Choroid plexus epithelial cell (primary cell): ENCODE data around the gene SKAP2.
A peak's percentile ranks its signal among the peaks of the same experiment; 100 is the strongest.

Source experiments
- DNase-seq: peaks from one replicate; pipeline ENCODE4 v3.0.0-alpha.2; 2010; ENCODE audit warnings: low read depth
- H3K4me3 ChIP-seq: 2 replicates; pipeline ENCODE4 v1.5.1; 2011; ENCODE audit warnings: low read depth, mild to moderate bottlenecking, control low read depth, low read length, moderate library complexity
- TF ChIP-seq, protein P1 (sequence below): conservative IDR thresholded peaks from 2 replicates; pipeline ENCODE4 v1.5.1; 2011; ENCODE audit warnings: low read depth, mild to moderate bottlenecking, control low read depth, inconsistent platforms, low read length, moderate library complexity

The SKAP2 gene

DNA sequence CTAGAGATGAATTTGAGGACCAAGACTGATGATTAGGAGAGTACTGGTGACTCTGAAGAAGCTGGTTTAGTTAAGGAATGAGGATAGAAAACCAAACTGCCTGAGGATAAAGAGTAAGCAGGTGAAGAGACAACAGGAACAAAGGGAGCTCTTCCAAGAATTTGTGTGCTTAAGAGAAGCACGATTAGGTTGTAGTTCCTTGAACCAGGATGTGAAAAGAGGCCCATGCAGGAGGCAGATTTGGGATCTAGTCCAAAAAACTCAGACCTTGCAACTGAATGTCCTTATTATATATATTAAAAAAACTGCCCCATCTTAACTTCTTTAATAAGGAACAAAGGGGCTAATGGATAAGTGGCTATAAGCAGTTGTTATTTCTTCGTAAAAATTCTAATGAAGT is 150.4 kb downstream of the SKAP2 start:
- no peak for DNase-seq
- TF ChIP-seq, protein P1, sequence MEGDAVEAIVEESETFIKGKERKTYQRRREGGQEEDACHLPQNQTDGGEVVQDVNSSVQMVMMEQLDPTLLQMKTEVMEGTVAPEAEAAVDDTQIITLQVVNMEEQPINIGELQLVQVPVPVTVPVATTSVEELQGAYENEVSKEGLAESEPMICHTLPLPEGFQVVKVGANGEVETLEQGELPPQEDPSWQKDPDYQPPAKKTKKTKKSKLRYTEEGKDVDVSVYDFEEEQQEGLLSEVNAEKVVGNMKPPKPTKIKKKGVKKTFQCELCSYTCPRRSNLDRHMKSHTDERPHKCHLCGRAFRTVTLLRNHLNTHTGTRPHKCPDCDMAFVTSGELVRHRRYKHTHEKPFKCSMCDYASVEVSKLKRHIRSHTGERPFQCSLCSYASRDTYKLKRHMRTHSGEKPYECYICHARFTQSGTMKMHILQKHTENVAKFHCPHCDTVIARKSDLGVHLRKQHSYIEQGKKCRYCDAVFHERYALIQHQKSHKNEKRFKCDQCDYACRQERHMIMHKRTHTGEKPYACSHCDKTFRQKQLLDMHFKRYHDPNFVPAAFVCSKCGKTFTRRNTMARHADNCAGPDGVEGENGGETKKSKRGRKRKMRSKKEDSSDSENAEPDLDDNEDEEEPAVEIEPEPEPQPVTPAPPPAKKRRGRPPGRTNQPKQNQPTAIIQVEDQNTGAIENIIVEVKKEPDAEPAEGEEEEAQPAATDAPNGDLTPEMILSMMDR, result no peak
- H3K4me3 ChIP-seq, result no peak overlapping the region

DNA sequence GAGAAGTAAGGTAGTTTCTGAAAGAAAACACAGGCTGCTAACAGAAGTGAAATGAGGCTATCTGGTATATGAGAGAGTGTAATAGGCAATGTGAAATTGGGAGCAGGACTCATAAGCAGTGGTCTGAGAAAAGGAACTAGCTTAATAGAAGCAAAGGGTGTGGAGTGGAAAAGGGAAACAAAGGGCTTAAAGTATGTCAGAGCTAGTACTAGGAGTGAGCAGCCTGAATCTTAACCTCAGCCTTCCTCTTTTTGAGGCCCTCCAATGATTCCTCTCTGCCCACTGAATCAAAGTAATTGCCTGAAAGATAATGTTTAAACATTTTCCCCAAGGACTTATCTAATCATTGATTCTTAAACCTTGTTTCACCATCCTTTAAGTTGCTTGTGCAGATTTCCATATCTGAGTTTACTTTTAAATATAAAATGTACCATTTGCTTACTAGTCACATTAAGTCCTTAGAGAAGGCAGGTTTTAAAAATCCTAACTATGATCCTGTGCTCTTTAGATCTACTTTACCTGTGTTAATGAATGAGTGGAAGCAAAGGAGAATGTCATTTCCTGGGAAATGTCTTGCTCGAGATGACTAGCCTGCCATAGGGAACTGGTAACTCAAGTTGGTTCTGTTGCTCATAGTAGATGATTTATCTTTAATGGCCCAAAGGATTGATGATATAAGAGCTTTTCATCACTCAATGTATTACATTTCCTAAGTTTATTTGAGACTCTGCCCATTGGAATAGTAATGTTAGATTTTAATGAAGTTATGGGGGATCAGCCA is 155.0 kb downstream of the SKAP2 start:
- no peak overlapping the region for H3K4me3 ChIP-seq
- DNase-seq, result no peak
- TF ChIP-seq, protein P1, result no peak

DNA sequence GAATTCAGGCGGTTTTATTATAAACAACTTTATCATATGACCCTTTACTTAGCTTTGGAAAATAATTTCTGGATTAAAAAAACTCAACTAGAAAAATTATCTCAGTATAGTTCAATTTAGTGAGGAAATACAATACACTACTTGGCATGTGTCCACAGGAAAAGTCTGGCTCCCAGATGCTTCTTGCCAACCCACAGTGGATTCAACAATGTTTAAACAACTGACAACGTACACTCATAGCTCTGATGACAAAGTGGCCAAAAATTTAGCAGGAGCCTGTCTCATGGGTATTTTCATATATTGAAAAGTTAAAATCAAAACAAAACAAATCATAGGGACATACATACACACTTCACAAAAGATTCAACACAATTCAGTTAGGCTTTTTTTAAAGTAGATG is 158.8 kb downstream of the SKAP2 start:
- DNase-seq, result peak; percentile 93
- H3K4me3 ChIP-seq, result no peak overlapping the region
- TF ChIP-seq, protein P1, result no peak

DNA sequence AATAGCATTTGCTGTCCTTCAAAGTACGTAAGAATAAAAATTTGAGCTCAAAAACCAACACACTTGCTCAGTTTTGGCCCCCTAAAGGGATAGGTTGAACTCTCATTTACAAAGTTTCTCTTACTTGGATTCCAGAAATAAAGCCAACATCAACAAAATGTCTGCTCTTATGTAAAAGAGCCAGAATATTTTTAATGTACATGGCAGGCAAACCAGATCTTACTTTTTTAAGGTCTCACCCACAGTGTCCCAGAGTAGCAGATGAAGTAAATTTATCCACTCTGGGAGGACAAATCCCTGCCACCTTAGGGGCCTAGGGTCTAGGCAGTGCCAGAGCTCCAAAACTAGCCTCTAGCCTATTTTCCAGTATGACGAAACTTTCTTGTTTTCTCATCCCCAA is 159.6 kb downstream of the SKAP2 start:
- TF ChIP-seq, protein P1, result no peak
- peak; percentile 69 for DNase-seq

DNA sequence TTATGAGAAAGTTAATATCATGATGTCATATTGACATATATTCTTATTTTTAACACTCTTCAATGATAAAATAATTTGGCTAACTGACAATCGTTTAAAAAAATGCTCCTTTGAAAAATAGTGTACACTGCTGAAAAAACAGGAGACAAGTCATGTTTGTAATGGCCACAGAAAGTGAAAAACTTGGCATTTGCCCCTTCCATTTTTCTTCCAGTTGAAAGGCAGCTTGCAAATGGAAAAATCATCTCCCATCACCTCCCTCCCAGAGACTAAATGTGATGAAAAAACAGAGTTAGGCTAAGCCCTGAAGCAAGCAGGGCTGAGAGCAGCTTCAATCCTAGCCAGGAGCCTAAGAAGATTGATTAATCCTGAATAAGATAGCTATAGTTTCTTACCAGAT is 160.4 kb downstream of the SKAP2 start:
- H3K4me3 ChIP-seq, result no peak overlapping the region
- TF ChIP-seq, protein P1, result no peak
- no peak for DNase-seq

More for the DNA sequence above, 159.6 kb downstream of the SKAP2 start:
- no peak overlapping the region for H3K4me3 ChIP-seq

DNA sequence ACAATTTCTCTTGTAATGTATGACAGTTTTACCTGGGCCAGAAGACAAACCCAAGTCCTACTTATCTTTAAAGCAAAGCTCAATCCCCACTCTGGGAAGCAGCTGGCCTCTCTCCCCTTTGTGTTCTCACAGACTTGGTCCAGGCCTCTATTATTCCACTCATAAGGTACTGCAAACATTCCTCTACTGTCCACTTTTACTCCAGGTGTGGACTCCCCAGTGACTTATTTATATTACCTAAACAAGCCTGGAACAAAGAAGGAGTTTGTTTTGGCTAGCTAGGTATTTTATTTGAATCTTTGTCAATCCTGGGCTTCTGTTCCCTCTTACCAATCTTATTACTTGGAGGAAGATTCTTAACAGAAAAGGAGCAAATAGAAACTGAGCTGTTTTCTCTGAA is 163.5 kb downstream of the SKAP2 start:
- DNase-seq, result no peak
- TF ChIP-seq, protein P1, result no peak
- H3K4me3 ChIP-seq, result no peak overlapping the region

DNA sequence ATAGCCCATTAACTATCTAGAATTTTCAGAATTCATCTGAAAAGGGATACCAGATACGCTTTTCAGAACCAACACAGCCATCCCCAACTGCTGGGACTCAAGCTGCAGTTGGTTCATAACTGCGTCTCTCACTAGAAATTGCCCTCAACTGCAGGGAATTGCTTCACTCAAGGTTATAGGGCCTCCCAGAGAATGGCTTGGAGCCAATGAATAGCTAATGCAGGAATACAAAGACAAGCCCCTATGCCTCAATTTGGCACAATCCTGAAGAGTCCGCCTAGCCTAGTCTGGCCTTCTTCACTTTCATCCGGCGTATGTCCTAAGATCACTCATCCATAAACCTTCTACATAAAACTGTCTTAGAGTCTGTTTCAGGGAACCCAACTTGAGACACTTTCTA is 164.0 kb downstream of the SKAP2 start:
- TF ChIP-seq, protein P1, result no peak

More for the DNA sequence above, 164.0 kb downstream of the SKAP2 start:
- no peak for DNase-seq
- H3K4me3 ChIP-seq, result no peak overlapping the region
